A549 (cell line): Measurements from ENCODE around the gene GJD3. TPM values are rescaled to one million over a fixed set of nuclear protein-coding genes. Genes with fewer than 3 reads are reported as not detected.

ENCODE experiments used
- ATAC-seq, 2 experiments: fragments of 200-7000 bp in 1 of 2; fragments of >200 bp in 1 of 2; cut with Nextera tagmentation in 1 of 2; cut with Tn5 transposase in 1 of 2; 3 replicates each; pipeline versions ENCODE4 v1.8.0 to v1.9.1; 2018 to 2020; ENCODE audit warnings: mild to moderate bottlenecking in 1 of 2, moderate library complexity in 1 of 2
- CTCF ChIA-PET: fragments of 300-600 bp; sonication (Branson Sonifier 250); formaldehyde crosslinking; extraction: SDS; loops from one replicate; lab custom pipeline; 2021; ENCODE audit warnings: antibody characterized with exemption, inconsistent platforms; lab: Yijun Ruan, JAX
- POLR2A ChIA-PET: fragments of 350-600 bp; formaldehyde crosslinking; extraction: SDS; loops from one replicate; lab custom pipeline; 2021; ENCODE audit warnings: antibody characterized with exemption, inconsistent platforms; lab: Yijun Ruan, JAX
- DNase-seq, 2 experiments: peaks; one replicate each; pipeline versions ENCODE4 v3.0.0 to v3.0.0-alpha.2; 2011 to 2016; ENCODE audit warnings: low read depth in 1 of 2, low spot score in 1 of 2
- FAIRE-seq: peaks from 2 replicates; lab custom pipeline; 2011; peaks lifted over from hg19 to GRCh38; lab: Jason Lieb, UNC
- H3K27ac ChIP-seq, 2 experiments: fragments of >200 bp; sonication (Bioruptor Twin); formaldehyde crosslinking; 3 replicates each; pipeline ENCODE4 v1.5.1; 2016 to 2017
- H3K4me1 ChIP-seq: fragments of >200 bp; sonication (Bioruptor Twin); formaldehyde crosslinking; 3 replicates; pipeline ENCODE4 v1.6.1; 2016
- H3K4me2 ChIP-seq: fragments of >200 bp; sonication (Bioruptor Twin); formaldehyde crosslinking; 3 replicates; pipeline ENCODE4 v1.6.1; 2016
- H3K4me3 ChIP-seq: fragments of >200 bp; sonication (Bioruptor Twin); formaldehyde crosslinking; 3 replicates; pipeline ENCODE4 v1.5.1; 2016
- H3K9me3 ChIP-seq: fragments of >200 bp; sonication (Bioruptor Twin); formaldehyde crosslinking; 3 replicates; pipeline ENCODE4 v1.6.1; 2016
- ATOH8 ChIP-seq: fragments of 250-450 bp; sonication (Bioruptor Pico); IDR thresholded peaks from 2 replicates; pipeline ENCODE4 v1.5.0; 2020; ENCODE audit warnings: low read depth, mild to moderate bottlenecking, moderate library complexity
- CBX2 ChIP-seq: fragments of 200-600 bp; sonication (generic); IDR thresholded peaks from 2 replicates; pipeline ENCODE4 v1.6.1; 2016; ENCODE audit warnings: low read depth, mild to moderate bottlenecking, borderline replicate concordance
- CBX8 ChIP-seq: fragments of 200-600 bp; sonication (generic); IDR thresholded peaks from 2 replicates; pipeline ENCODE4 v1.6.1; 2016
- CEBPB ChIP-seq, 2 experiments: fragments of >200 bp in 1 of 2; sonication (Bioruptor Twin) in 1 of 2; formaldehyde crosslinking in 1 of 2; IDR thresholded peaks; 2 replicates each; pipeline ENCODE4 v1.6.1; 2012 to 2016
- CHD4 ChIP-seq: fragments of 200-600 bp; sonication (generic); IDR thresholded peaks from 2 replicates; pipeline ENCODE4 v1.6.1; 2016; ENCODE audit warnings: antibody characterized with exemption, mild to moderate bottlenecking, borderline replicate concordance
- CTCF ChIP-seq: fragments of >200 bp; sonication (Bioruptor Twin); formaldehyde crosslinking; IDR thresholded peaks from 3 replicates; pipeline ENCODE4 v1.5.1; 2016
- EHMT2 ChIP-seq: fragments of 200-600 bp; sonication (generic); IDR thresholded peaks from 2 replicates; pipeline ENCODE4 v1.6.1; 2016; ENCODE audit warnings: antibody characterized with exemption, low read depth, mild to moderate bottlenecking, moderate library complexity
- HDAC2 ChIP-seq: fragments of 200-600 bp; sonication (generic); IDR thresholded peaks from 2 replicates; pipeline ENCODE4 v1.6.1; 2016
- HES2 ChIP-seq: fragments of >200 bp; sonication (Bioruptor Twin); formaldehyde crosslinking; IDR thresholded peaks from 2 replicates; pipeline ENCODE4 v1.6.1; 2016
- HOXB5 ChIP-seq: fragments of 250-450 bp; sonication (Bioruptor Pico); IDR thresholded peaks from 2 replicates; pipeline ENCODE4 v1.5.0; 2020; ENCODE audit warnings: mild to moderate bottlenecking, moderate library complexity
- JUNB ChIP-seq: fragments of >200 bp; sonication (Bioruptor Twin); formaldehyde crosslinking; IDR thresholded peaks from 2 replicates; pipeline ENCODE4 v1.6.1; 2016
- KDM1A ChIP-seq: fragments of 200-600 bp; sonication (generic); IDR thresholded peaks from 2 replicates; pipeline ENCODE4 v1.6.1; 2016; ENCODE audit warnings: low read depth, mild to moderate bottlenecking
- MAX ChIP-seq: IDR thresholded peaks from 2 replicates; pipeline ENCODE4 v1.6.1; 2012
- MAZ ChIP-seq: fragments of 150-350 bp; IDR thresholded peaks from 2 replicates; pipeline ENCODE4 v1.6.1; 2014; ENCODE audit warnings: antibody characterized with exemption, low read depth, low read length, borderline replicate concordance
- NR3C1 ChIP-seq: fragments of >200 bp; sonication (Bioruptor Twin); formaldehyde crosslinking; IDR thresholded peaks from 3 replicates; pipeline ENCODE4 v1.6.1; 2017
- PHF8 ChIP-seq: fragments of 200-600 bp; sonication (generic); IDR thresholded peaks from 2 replicates; pipeline ENCODE4 v1.6.1; 2016; ENCODE audit warnings: low read depth, mild to moderate bottlenecking, antibody characterized with exemption, moderate library complexity, borderline replicate concordance
- POLR2AphosphoS2 ChIP-seq: conservative IDR thresholded peaks from 2 replicates; pipeline ENCODE4 v1.6.1; 2012; ENCODE audit warnings: low read length, improper control_type of control experiment, inconsistent platforms
- SMC3 ChIP-seq: fragments of >200 bp; sonication (Bioruptor Twin); formaldehyde crosslinking; IDR thresholded peaks from 3 replicates; pipeline ENCODE4 v1.6.1; 2018; ENCODE audit warnings: inconsistent platforms
- TP53 ChIP-seq: fragments of 250-450 bp; sonication (Bioruptor Pico); IDR thresholded peaks from 2 replicates; pipeline ENCODE4 v1.5.0; 2021; ENCODE audit warnings: mild to moderate bottlenecking, moderate library complexity
- WGBS: methylation state at CpG from one replicate; pipeline ENCODE4 v1.1.6; 2017; ENCODE audit errors: missing lambda C conversion rate; 5-methylcytosine and 5-hydroxymethylcytosine counted together
- polyA plus RNA-seq, 4 experiments: library from polyadenylated mRNA; depleted of rRNA in 3 of 4; stranded (reverse); fragments of >200 nt; fragmentation: RNase III in 1 of 4; extraction: RNeasy Plus Mini Kit Qiagen cat#74134 plus additional on column Dnase treatment in 1 of 4; gene quantifications; 2 replicates in 3 of 4; 3 replicates in 1 of 4; pipeline ENCODE4 v1.2.3, GENCODE V29; 2011 to 2017

Gene GJD3
- polyA plus RNA-seq, 2 of the 4 experiments (the other 2 are of a cell fraction): 0.09 to 0.40 TPM

GRCh38 chr17:40316571-40317344 lies 47.8 kb downstream of the GJD3 start (continued):
- no peak for TF ChIP-seq NR3C1
- TF ChIP-seq CBX8: no peak
- TF ChIP-seq CTCF: no peak
- no peak for TF ChIP-seq EHMT2
- TF ChIP-seq MAZ: no peak
- no peak for TF ChIP-seq HES2
- no peak for TF ChIP-seq HOXB5 (CRISPR knock-in tag)
- no peak for TF ChIP-seq TP53
- no peak for TF ChIP-seq CEBPB (IDR thresholded peaks at IDR 0.05)
- peak; percentile 34; the same call in 2 of the 3 replicates for TF ChIP-seq SMC3
- TF ChIP-seq POLR2AphosphoS2: no peak
- no peak for TF ChIP-seq PHF8
- TF ChIP-seq JUNB: 0 out of 2 replicates have a peak, but pooled peaks have one; percentile 23

- peak overlapping the region; percentile 81; the same call in 2 of the 3 replicates for H3K4me3 ChIP-seq
- no peak for ATAC-seq
- peaks cover 86% of the 10 kb centered on the region for H3K4me1 ChIP-seq
- peak overlapping the region; percentile 99 for H3K4me2 ChIP-seq
- peak overlapping the region; percentile 95 to 97 for H3K27ac ChIP-seq
- WGBS: 39% methylated on average over 8 of the region's 9 CpGs
- ChIA-PET POLR2A (interaction anchor here (0.7 to 1.8 kb wide), 7 partner anchors 9 to 336 kb away, joined by 3 to 14 read pairs (median 4); partner anchors contain the start of gene PSMD3), CTCF (interaction anchor here (0.6 to 50.4 kb wide), 6 partner anchors 2 to 125 kb away, joined by 3 to 2395 read pairs (median 538); partner anchors contain the start of genes CDC6, GJD3 and RARA)
- no peak for DNase-seq
- no peaks in the 10 kb centered on the region for H3K9me3 ChIP-seq
- TF ChIP-seq ATOH8 (CRISPR knock-in tag): no peak
- TF ChIP-seq CBX2: no peak
- peak; percentile 70; the same call in 1 of the 2 replicates for TF ChIP-seq MAX
- FAIRE-seq: peak; percentile 70
Measured at GRCh38 chr17:40315678-40316570, 48.6 kb downstream of the GJD3 start.

GRCh38 chr17:40315206-40315605 lies 49.3 kb downstream of the GJD3 start:
- WGBS: 72% methylated on average over 3 of the region's 3 CpGs
- ChIA-PET CTCF (interaction anchor here (0.6 to 50.4 kb wide), 7 partner anchors 3 to 217 kb away, joined by 3 to 2395 read pairs (median 3); partner anchors contain the start of genes CDC6, GJD3, IGFBP4 and RARA), POLR2A (interaction anchor here (0.7 kb wide), 1 partner anchor 27 kb away, joined by 4 read pairs; no protein-coding TSS in a partner anchor)
- Histone ChIP-seq H3K9me3 (no peaks in the 10 kb centered on the region), H3K4me2 (peak overlapping the region; percentile 99), H3K4me3 (no peak overlapping the region), H3K4me1 (peaks cover 86% of the 10 kb centered on the region), H3K27ac (peak overlapping the region; percentile 95 to 97)
- ATAC-seq (no peak), DNase-seq (no peak), FAIRE-seq (no peak)
- TF ChIP-seq CHD4 (peak; percentile 79), KDM1A (peak; percentile 97), EHMT2 (no peak), HDAC2 (peak; percentile 56; the same call in 1 of the 2 replicates)
